GM23338 (cell line): ENCODE results near the gene C14orf132.

Experiments
- CREB1 ChIP-seq: fragments of 250-450 bp; sonication (Bioruptor Pico); IDR thresholded peaks from 2 replicates; pipeline ENCODE4 v1.5.0; 2020; ENCODE audit warnings: low read depth, mild to moderate bottlenecking, moderate library complexity
- CTCF ChIP-seq, 2 experiments: fragments of 200-600 bp in 1 of 2; sonication (generic) in 1 of 2; conservative IDR thresholded peaks; 2 replicates each; pipeline versions ENCODE4 v1.5.1 to v1.6.1; 2016 to 2017; ENCODE audit warnings: antibody characterized with exemption in 2 of 2, low read depth in 2 of 2, mild to moderate bottlenecking in 2 of 2, moderate library complexity in 1 of 2
- EZH2 ChIP-seq: fragments of 200-600 bp; sonication (generic); IDR thresholded peaks from one replicate; pipeline ENCODE4 v1.8.0; 2017; ENCODE audit warnings: antibody characterized with exemption, mild to moderate bottlenecking, low read depth; ENCODE audit not compliant: unreplicated experiment
- EZH2phosphoT487 ChIP-seq: fragments of 200-600 bp; sonication (generic); IDR thresholded peaks from one replicate; pipeline ENCODE4 v1.8.1; 2018; ENCODE audit warnings: antibody characterized with exemption; ENCODE audit not compliant: unreplicated experiment
- JUNB ChIP-seq: IDR thresholded peaks from one replicate; pipeline ENCODE4 v1.6.1; 2016; ENCODE audit warnings: antibody characterized with exemption; ENCODE audit not compliant: unreplicated experiment
- POLR2AphosphoS5 ChIP-seq: IDR thresholded peaks from 2 replicates; pipeline ENCODE4 v1.6.1; 2016; ENCODE audit warnings: antibody characterized with exemption, low read depth
- REST ChIP-seq: IDR thresholded peaks from one replicate; pipeline ENCODE4 v1.6.1; 2018; ENCODE audit warnings: antibody characterized with exemption; ENCODE audit not compliant: unreplicated experiment
- STAT1 ChIP-seq: IDR thresholded peaks from one replicate; pipeline ENCODE4 v1.6.1; 2016; ENCODE audit warnings: antibody characterized with exemption; ENCODE audit not compliant: unreplicated experiment

- TF ChIP-seq EZH2 (no peak), CTCF (conservative IDR thresholded peaks at IDR 0.05; ENCODE audit: low read depth in 2 of 2) (no peak), JUNB (no peak), EZH2phosphoT487 (no peak), CREB1 (no peak), POLR2AphosphoS5 (no peak), REST (no peak), STAT1 (no peak)
Measured at GRCh38 chr14:96011607-96012006, 27.6 kb upstream of the C14orf132 start.
